GM13976 (cell line): ENCODE data around the gene TMEM82.

Source experiments
- DNase-seq: peaks from one replicate; pipeline ENCODE4 v3.0.0; 2012; ENCODE audit warnings: low spot score
- CTCF ChIP-seq: IDR thresholded peaks from 2 replicates; pipeline ENCODE4 v1.5.1; 2012; ENCODE audit warnings: borderline replicate concordance, mild to moderate bottlenecking; ENCODE audit not compliant: insufficient read depth; ENCODE audit errors: extremely low read depth, missing control alignments, control extremely low read depth
- in situ Hi-C: fragments of 300-500 bp; cut with MboI; formaldehyde crosslinking; loops from one replicate; pipeline ENCODE4 v1.12.0; 2022; ENCODE audit warnings: low sequenced_read_pairs, mixed read lengths, inconsistent platforms; ENCODE audit not compliant: unreplicated experiment

Gene TMEM82

GRCh38 chr1:15734901-15735300, 7.4 kb upstream of the TMEM82 start:
- DNase-seq: no peak
- no peak for TF ChIP-seq CTCF
- in situ Hi-C loops: loop anchor here (25.0 kb wide), 1 partner anchor 398 kb away; no protein-coding TSS in a partner anchor

- no peak for DNase-seq
- in situ Hi-C loops: loop anchor here (25.0 kb wide), 1 partner anchor 398 kb away; no protein-coding TSS in a partner anchor
- no peak for TF ChIP-seq CTCF
Measured at GRCh38 chr1:15735304-15736037, 6.8 kb upstream of the TMEM82 start.

GRCh38 chr1:15736038-15736891, 6.0 kb upstream of the TMEM82 start, which contains the start of gene SLC25A34:
SLC25A34 (plus strand) TSS chr1:15736258; CDS start chr1:15736486, 228 bp downstream.
- in situ Hi-C loops: loop anchor here (25.0 kb wide), 1 partner anchor 399 kb away; no protein-coding TSS in a partner anchor
- no peak for TF ChIP-seq CTCF
- DNase-seq: no peak

GRCh38 chr1:15736892-15737261, 5.4 kb upstream of the TMEM82 start:
- no peak for TF ChIP-seq CTCF
- DNase-seq: no peak
- in situ Hi-C loops: loop anchor here (25.0 kb wide), 1 partner anchor 400 kb away; no protein-coding TSS in a partner anchor

- in situ Hi-C loops: loop anchor here (25.0 kb wide), 1 partner anchor 400 kb away; no protein-coding TSS in a partner anchor
- no peak for TF ChIP-seq CTCF
- no peak for DNase-seq
Measured at GRCh38 chr1:15737324-15738319, 4.7 kb upstream of the TMEM82 start.
